ENCODE results near the gene CDC27. TPM values are rescaled to one million over a fixed set of nuclear protein-coding genes. Genes with fewer than 3 reads are reported as not detected.

The CDC27 gene
- total and polyA plus RNA-seq, 2 donors (not counting 3 experiments of a cell fraction or from before 2014, with no cell fraction given), result 76.1 to 172 TPM

DNA sequence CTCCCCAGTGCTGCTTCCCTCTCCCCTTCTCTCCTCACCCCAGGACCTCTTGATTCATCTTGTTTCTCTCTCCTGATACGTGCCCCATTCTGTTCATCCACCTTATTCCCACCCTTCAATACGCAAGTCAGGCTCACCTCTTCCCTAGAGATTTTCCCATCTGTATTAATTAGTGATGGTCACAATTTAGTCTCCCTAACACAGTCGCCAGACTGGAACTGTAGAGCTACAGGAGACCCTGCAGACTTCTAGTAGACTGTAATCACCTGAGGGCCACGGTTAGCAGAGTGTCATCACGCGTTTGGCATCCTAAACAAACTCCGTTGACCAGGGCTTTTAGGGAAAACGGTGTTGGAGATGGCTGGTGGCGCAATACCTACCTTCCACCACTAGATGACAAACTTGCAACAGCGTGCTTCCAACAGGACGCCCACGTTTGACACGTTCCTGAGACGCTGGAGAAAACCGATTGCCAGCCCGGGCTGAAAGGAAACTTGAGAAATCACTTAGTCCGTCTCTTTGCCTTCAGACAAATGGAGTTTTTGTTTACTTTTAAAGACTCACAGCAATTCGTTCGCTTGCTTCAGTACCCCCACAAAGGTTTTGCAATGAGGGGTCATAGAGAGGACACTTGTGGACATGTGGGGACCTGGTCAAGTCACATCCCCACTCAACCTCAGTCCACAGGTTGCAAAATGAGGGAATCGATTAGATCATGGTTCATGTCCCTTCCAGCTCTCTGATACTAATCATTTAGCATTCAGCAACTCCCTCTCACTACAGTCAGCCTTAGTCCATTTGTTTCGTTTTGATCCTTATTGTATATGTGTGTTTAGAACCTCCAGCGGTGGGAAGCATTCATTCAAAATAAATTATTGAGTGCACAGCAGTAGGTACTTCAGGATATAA lies 40.7 kb upstream of the CDC27 start:
- peak; percentile 93 for DNase-seq (ENCODE audit: low read depth, low spot score)
- POLR2A ChIA-PET, result no interaction called here

More for the DNA sequence above, 40.7 kb upstream of the CDC27 start:
- H3K4me3 ChIP-seq (replicated peaks in 1 of 3; ENCODE audit: insufficient read depth in 1 of 3, low read depth in 1 of 3, low read length in 3 of 3), result no peak overlapping the region
- peaks cover 30% of the 10 kb centered on the region for H3K4me1 ChIP-seq (ENCODE audit: control insufficient read depth, extremely low read depth, insufficient read depth, low read length)
- FAIRE-seq, result peak; percentile 91
- no peaks in the 10 kb centered on the region for H3K9me3 ChIP-seq (replicated peaks; ENCODE audit: control insufficient read depth, insufficient read depth, low read length)
- intact Hi-C loops (cut with micrococcal nuclease), result loop anchor here (1.0 to 2.0 kb wide), 4 partner anchors 11 to 385 kb away; partner anchors contain the start of gene ITGB3
- peak overlapping the region; percentile 10 for H3K9ac ChIP-seq (replicated peaks; ENCODE audit: extremely low read depth, insufficient read depth, low read length)
- H3K36me3 ChIP-seq (ENCODE audit: control insufficient read depth in 2 of 2, extremely low read depth in 1 of 2, insufficient read depth in 2 of 2, low read length in 2 of 2), result no peaks in the 10 kb centered on the region
- peak overlapping the region; percentile 68 for H2AFZ ChIP-seq (ENCODE audit: low read depth, low read length)
- H4K20me1 ChIP-seq (replicated peaks; ENCODE audit: control insufficient read depth, extremely low read depth, insufficient read depth, low read length), result no peaks in the 10 kb centered on the region
- dilution Hi-C loops (cut with MboI; ENCODE audit: extremely low pct_ligation_motif_present, low sequenced_read_pairs), result no loop called here
- H3K4me2 ChIP-seq (ENCODE audit: insufficient read depth, low read length), result peak overlapping the region; percentile 27
- no peaks in the 10 kb centered on the region for H3K9me1 ChIP-seq (replicated peaks; ENCODE audit: control insufficient read depth, extremely low read depth, insufficient read depth, low read length)
- peak overlapping the region; percentile 38 for H3K27ac ChIP-seq (ENCODE audit: insufficient read depth, low read depth, low read length)
- no TSS peak for BruUV-seq (replicated peaks)
- no peaks in the 10 kb centered on the region for H3K79me2 ChIP-seq (ENCODE audit: control insufficient read depth, insufficient read depth, low read length)
- no peaks in the 10 kb centered on the region for H3K27me3 ChIP-seq (ENCODE audit: control insufficient read depth in 2 of 2, insufficient read depth in 2 of 2, low read length in 2 of 2)
- TF ChIP-seq MYC (IDR thresholded peaks at IDR 0.05; ENCODE audit: low read depth, low read length) (peak; percentile 77), EZH2 (IDR thresholded peaks at IDR 0.05; ENCODE audit: borderline replicate concordance, low read depth, low read length, severe bottlenecking) (no peak), JUN (IDR thresholded peaks at IDR 0.05; ENCODE audit: borderline replicate concordance, insufficient read depth, insufficient read length, low read depth) (no peak), POLR2AphosphoS5 (IDR thresholded peaks at IDR 0.05; ENCODE audit: insufficient read depth, low read depth, low read length) (peak; percentile 55), POLR2A (IDR thresholded peaks at IDR 0.05; ENCODE audit: low read depth, low read length) (peak; percentile 55), FOS (IDR thresholded peaks at IDR 0.05; ENCODE audit: borderline replicate concordance, insufficient read depth, low read length) (no peak), CTCF (IDR thresholded peaks at IDR 0.05; ENCODE audit: extremely low read depth in 1 of 2, insufficient read depth in 1 of 2, low read depth in 1 of 2, low read length in 2 of 2) (peak; percentile 98 to 99), GATA2 (IDR thresholded peaks at IDR 0.05; ENCODE audit: insufficient read depth, insufficient read length, low read depth, low read length) (no peak)
- TF ChIP-seq, protein P1, sequence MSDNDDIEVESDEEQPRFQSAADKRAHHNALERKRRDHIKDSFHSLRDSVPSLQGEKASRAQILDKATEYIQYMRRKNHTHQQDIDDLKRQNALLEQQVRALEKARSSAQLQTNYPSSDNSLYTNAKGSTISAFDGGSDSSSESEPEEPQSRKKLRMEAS (IDR thresholded peaks at IDR 0.05; ENCODE audit: insufficient read depth, insufficient read length), result no peak
- CTCF ChIA-PET, result interaction anchor here (0.7 to 4.5 kb wide), 6 partner anchors 11 to 387 kb away, joined by 3 to 120 read pairs (median 5); partner anchors contain the start of gene EFCAB13
